WTC11 (cell line): ENCODE results near the gene SLC7A7.

ENCODE experiments used
- ATF1 ChIP-seq: sonication (generic); formaldehyde crosslinking; IDR thresholded peaks from 2 replicates; pipeline ENCODE4 v1.8.1; 2023; ENCODE audit warnings: mild to moderate bottlenecking, moderate library complexity, missing genetic modification reagents
- CTCF ChIP-seq: fragments of 200-600 bp; IDR thresholded peaks from 2 replicates; pipeline ENCODE4 v1.8.0; 2022; ENCODE audit warnings: antibody characterized with exemption
- RORB ChIP-seq: fragments of 250-450 bp; sonication (Bioruptor Pico); IDR thresholded peaks from 2 replicates; pipeline ENCODE4 v1.9.0; 2021; ENCODE audit warnings: mild to moderate bottlenecking
- ZNF121 ChIP-seq: sonication (generic); formaldehyde crosslinking; IDR thresholded peaks from 2 replicates; pipeline ENCODE4 v1.8.0; 2023; ENCODE audit warnings: missing genetic modification reagents

- TF ChIP-seq ZNF121 (no peak), CTCF (no peak), RORB (CRISPR knock-in tag) (no peak), ATF1 (CRISPR knock-in tag) (no peak)
Measured at GRCh38 chr14:22748631-22749068, 66.6 kb downstream of the SLC7A7 start.
